SU-DHL-6 (cell line): ENCODE data around the gene POLG.

Experiments used
- EZH2phosphoT487 ChIP-seq: fragments of 200-600 bp; sonication (generic), shearing (Covaris generic); conservative IDR thresholded peaks from 2 replicates; pipeline ENCODE4 v1.6.1; 2018; ENCODE audit warnings: mild to moderate bottlenecking, antibody characterized with exemption, low read length, moderate library complexity, mixed read lengths
- TF ChIP-seq, protein P1 (sequence below): fragments of 200-600 bp; sonication (generic); IDR thresholded peaks from one replicate; pipeline ENCODE4 v1.5.1; 2017; ENCODE audit warnings: antibody characterized with exemption, mild to moderate bottlenecking, low read length, moderate library complexity; ENCODE audit not compliant: insufficient read depth, poor library complexity, severe bottlenecking

DNA sequence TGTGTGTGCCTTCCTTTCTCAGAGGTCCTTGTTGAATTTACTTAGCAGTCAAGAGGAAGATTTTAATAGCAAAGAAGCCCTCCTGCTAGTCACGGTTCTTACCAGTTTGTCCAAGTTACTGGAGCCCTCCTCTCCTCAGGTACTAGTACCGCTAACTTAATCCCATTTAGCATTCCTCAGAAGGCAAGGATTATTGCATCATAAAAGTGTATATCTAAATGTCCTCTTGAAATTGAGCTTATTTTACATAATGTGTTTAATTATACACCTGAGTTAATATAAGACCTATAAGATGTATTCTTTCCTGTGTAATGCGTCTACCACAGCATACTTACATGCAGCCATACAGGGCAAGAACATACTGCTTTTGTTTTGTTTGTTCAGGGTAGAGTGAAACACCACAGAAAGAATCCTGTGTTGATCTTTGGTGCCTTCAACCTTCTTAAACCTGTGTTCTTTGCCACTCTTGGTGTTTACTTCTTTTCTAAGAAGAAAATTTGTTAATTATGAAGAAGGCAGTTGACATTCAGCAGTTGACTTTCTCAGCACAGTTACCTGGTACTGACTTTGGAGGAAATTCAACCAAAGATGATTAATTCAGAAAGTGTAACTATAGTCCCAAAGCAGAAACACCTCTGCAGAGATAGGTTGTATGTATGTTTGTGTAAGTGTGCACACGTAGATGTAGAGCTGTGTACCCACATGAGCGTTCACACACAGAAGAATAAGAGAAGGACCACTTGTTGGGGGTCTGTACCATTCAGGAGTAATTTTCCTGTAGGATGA is 33.1 kb downstream of the POLG start:
- TF ChIP-seq, protein P1, sequence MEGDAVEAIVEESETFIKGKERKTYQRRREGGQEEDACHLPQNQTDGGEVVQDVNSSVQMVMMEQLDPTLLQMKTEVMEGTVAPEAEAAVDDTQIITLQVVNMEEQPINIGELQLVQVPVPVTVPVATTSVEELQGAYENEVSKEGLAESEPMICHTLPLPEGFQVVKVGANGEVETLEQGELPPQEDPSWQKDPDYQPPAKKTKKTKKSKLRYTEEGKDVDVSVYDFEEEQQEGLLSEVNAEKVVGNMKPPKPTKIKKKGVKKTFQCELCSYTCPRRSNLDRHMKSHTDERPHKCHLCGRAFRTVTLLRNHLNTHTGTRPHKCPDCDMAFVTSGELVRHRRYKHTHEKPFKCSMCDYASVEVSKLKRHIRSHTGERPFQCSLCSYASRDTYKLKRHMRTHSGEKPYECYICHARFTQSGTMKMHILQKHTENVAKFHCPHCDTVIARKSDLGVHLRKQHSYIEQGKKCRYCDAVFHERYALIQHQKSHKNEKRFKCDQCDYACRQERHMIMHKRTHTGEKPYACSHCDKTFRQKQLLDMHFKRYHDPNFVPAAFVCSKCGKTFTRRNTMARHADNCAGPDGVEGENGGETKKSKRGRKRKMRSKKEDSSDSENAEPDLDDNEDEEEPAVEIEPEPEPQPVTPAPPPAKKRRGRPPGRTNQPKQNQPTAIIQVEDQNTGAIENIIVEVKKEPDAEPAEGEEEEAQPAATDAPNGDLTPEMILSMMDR, result no peak
- TF ChIP-seq EZH2phosphoT487, result no peak
